ENCODE measurements around the gene VARS1.

The VARS1 gene

GRCh38 chr6:31765559-31765909 lies 30.0 kb downstream of the VARS1 start:
- Mint-ChIP-seq H3K27ac (no peak overlapping the region), H3K4me1 (peaks cover 8 to 13% of the 10 kb centered on the region in 2 donors), H3K36me3 (peaks cover 24 to 40% of the 10 kb centered on the region in 2 donors), H3K4me3 (no peak overlapping the region), H3K27me3 (no peaks in the 10 kb centered on the region), H3K9me3 (no peaks in the 10 kb centered on the region)
- ATAC-seq (replicated peaks) = no peak
- no peak for DNase-seq

- no peaks in the 10 kb centered on the region for H3K9me3 Mint-ChIP-seq
- no peaks in the 10 kb centered on the region for H3K27me3 Mint-ChIP-seq
- ATAC-seq (replicated peaks) (no peak), DNase-seq (no peak)
- H3K36me3 Mint-ChIP-seq = peaks cover 31 to 41% of the 10 kb centered on the region in 2 donors
- peaks cover 5 to 7% of the 10 kb centered on the region in 2 donors for H3K4me1 Mint-ChIP-seq
- H3K4me3 Mint-ChIP-seq = no peak overlapping the region
- no peak overlapping the region for H3K27ac Mint-ChIP-seq
Measured at GRCh38 chr6:31764198-31764597, 31.4 kb downstream of the VARS1 start.

GRCh38 chr6:31763619-31763940 lies 32.0 kb downstream of the VARS1 start:
- Mint-ChIP-seq H3K36me3 (peaks cover 31 to 43% of the 10 kb centered on the region in 2 donors), H3K27me3 (no peaks in the 10 kb centered on the region), H3K4me3 (no peak overlapping the region), H3K9me3 (no peaks in the 10 kb centered on the region), H3K4me1 (peaks cover 0 to 7% of the 10 kb centered on the region in 2 donors), H3K27ac (no peak overlapping the region)
- ATAC-seq (replicated peaks) (no peak), DNase-seq (no peak)

- no peak for DNase-seq
- Mint-ChIP-seq H3K36me3 (peaks cover 31 to 45% of the 10 kb centered on the region in 2 donors), H3K27ac (no peak overlapping the region), H3K27me3 (no peaks in the 10 kb centered on the region), H3K4me3 (no peak overlapping the region), H3K9me3 (no peaks in the 10 kb centered on the region), H3K4me1 (peaks cover 0 to 9% of the 10 kb centered on the region in 2 donors)
- no peak for ATAC-seq (replicated peaks)
Measured at GRCh38 chr6:31762878-31763618, 32.5 kb downstream of the VARS1 start.

- Mint-ChIP-seq H3K4me1 (peaks cover 0 to 8% of the 10 kb centered on the region in 2 donors), H3K27me3 (no peaks in the 10 kb centered on the region), H3K4me3 (no peak within 1 kb of the TSS), H3K36me3 (peaks cover 31 to 43% of the 10 kb centered on the region in 2 donors), H3K9me3 (no peaks in the 10 kb centered on the region), H3K27ac (no peak within 1 kb of the TSS)
- ATAC-seq (replicated peaks) = no peak
- DNase-seq = no peak
Measured at GRCh38 chr6:31762356-31762755, 33.2 kb downstream of the VARS1 start, which contains the start of gene SAPCD1. Gene SAPCD1 (plus strand): TSS chr6:31762656. CDS start chr6:31763055, 399 bp downstream.

- no peak overlapping the region for H3K27ac Mint-ChIP-seq
- ATAC-seq (replicated peaks) (no peak), DNase-seq (no peak)
- no peaks in the 10 kb centered on the region for H3K27me3 Mint-ChIP-seq
- H3K9me3 Mint-ChIP-seq = no peaks in the 10 kb centered on the region
- no peak overlapping the region for H3K4me3 Mint-ChIP-seq
- peaks cover 31 to 43% of the 10 kb centered on the region in 2 donors for H3K36me3 Mint-ChIP-seq
- peaks cover 0 to 8% of the 10 kb centered on the region in 2 donors for H3K4me1 Mint-ChIP-seq
Measured at GRCh38 chr6:31761343-31761742, 34.2 kb downstream of the VARS1 start.

GRCh38 chr6:31760790-31761189 lies 34.8 kb downstream of the VARS1 start:
- H3K36me3 Mint-ChIP-seq = peaks cover 29 to 43% of the 10 kb centered on the region in 2 donors
- H3K27me3 Mint-ChIP-seq = no peaks in the 10 kb centered on the region
- ATAC-seq (replicated peaks) = no peak

GRCh38 chr6:31758281-31758680 lies 37.3 kb downstream of the VARS1 start:
- H3K36me3 Mint-ChIP-seq = peaks cover 17 to 28% of the 10 kb centered on the region in 2 donors

More at GRCh38 chr6:31760790-31761189, 34.8 kb downstream of the VARS1 start:
- no peaks in the 10 kb centered on the region for H3K9me3 Mint-ChIP-seq
- peaks cover 0 to 8% of the 10 kb centered on the region in 2 donors for H3K4me1 Mint-ChIP-seq
- DNase-seq = no peak
- H3K27ac Mint-ChIP-seq = no peak overlapping the region
- H3K4me3 Mint-ChIP-seq = no peak overlapping the region

GRCh38 chr6:31752739-31753319 lies 42.7 kb downstream of the VARS1 start:
- H3K9me3 Mint-ChIP-seq = no peaks in the 10 kb centered on the region
- peaks cover 0 to 2% of the 10 kb centered on the region in 2 donors for H3K4me1 Mint-ChIP-seq
- no peak overlapping the region for H3K27ac Mint-ChIP-seq
- DNase-seq (no peak), ATAC-seq (replicated peaks) (no peak)
- H3K4me3 Mint-ChIP-seq = no peak overlapping the region
- peaks cover 3 to 4% of the 10 kb centered on the region in 2 donors for H3K36me3 Mint-ChIP-seq
- H3K27me3 Mint-ChIP-seq = no peaks in the 10 kb centered on the region

More at GRCh38 chr6:31758281-31758680, 37.3 kb downstream of the VARS1 start:
- no peak for DNase-seq
- no peaks in the 10 kb centered on the region for H3K9me3 Mint-ChIP-seq
- no peak for ATAC-seq (replicated peaks)
- no peaks in the 10 kb centered on the region for H3K27me3 Mint-ChIP-seq
- H3K4me3 Mint-ChIP-seq = no peak overlapping the region
- H3K4me1 Mint-ChIP-seq = peaks cover 0 to 8% of the 10 kb centered on the region in 2 donors
- H3K27ac Mint-ChIP-seq = peak overlapping the region; percentile 28

- Mint-ChIP-seq H3K4me3 (no peak overlapping the region), H3K9me3 (no peaks in the 10 kb centered on the region), H3K27ac (no peak overlapping the region), H3K4me1 (peaks cover 0 to 2% of the 10 kb centered on the region in 2 donors), H3K27me3 (no peaks in the 10 kb centered on the region), H3K36me3 (peaks cover 11% of the 10 kb centered on the region in 2 donors)
- ATAC-seq (replicated peaks) = no peak
- no peak for DNase-seq
Measured at GRCh38 chr6:31750411-31751022, 45.0 kb downstream of the VARS1 start.

- no peaks in the 10 kb centered on the region for H3K9me3 Mint-ChIP-seq
- H3K27ac Mint-ChIP-seq = no peak overlapping the region
- H3K27me3 Mint-ChIP-seq = no peaks in the 10 kb centered on the region
Measured at GRCh38 chr6:31749301-31750036, 46.1 kb downstream of the VARS1 start.

More at GRCh38 chr6:31749301-31750036, 46.1 kb downstream of the VARS1 start:
- ATAC-seq (replicated peaks) (no peak), DNase-seq (no peak)
- Mint-ChIP-seq H3K4me1 (peaks cover 0 to 2% of the 10 kb centered on the region in 2 donors), H3K4me3 (no peak overlapping the region), H3K36me3 (peaks cover 17 to 19% of the 10 kb centered on the region in 2 donors)

All from stimulated activated naive B cell treated with anti-CD40 and anti-IgM and Interleukin-4, amounts not matched to agents 10 μg/mL and 1 μg/mL and 100 μg/mL, for 72 hours (primary cell).